Mammary epithelial cell (primary cell): Measurements from ENCODE around the gene FER.

ENCODE experiments used
- EZH2 ChIP-seq: IDR thresholded peaks from 2 replicates; pipeline ENCODE4 v1.6.1; 2012; ENCODE audit warnings: low read length, inconsistent platforms, borderline replicate concordance
- TF ChIP-seq, protein P1 (sequence below), 2 donors: IDR thresholded peaks in 1 of 2; conservative IDR thresholded peaks in 1 of 2; 2 replicates each; pipeline ENCODE4 v1.5.1; 2011 to 2012; ENCODE audit warnings: inconsistent platforms in 2 of 2, low read length in 2 of 2, mild to moderate bottlenecking in 2 of 2, control low read depth in 1 of 2, low read depth in 1 of 2; ENCODE audit not compliant: insufficient read depth in 1 of 2; ENCODE audit errors: extremely low read depth in 1 of 2

DNA sequence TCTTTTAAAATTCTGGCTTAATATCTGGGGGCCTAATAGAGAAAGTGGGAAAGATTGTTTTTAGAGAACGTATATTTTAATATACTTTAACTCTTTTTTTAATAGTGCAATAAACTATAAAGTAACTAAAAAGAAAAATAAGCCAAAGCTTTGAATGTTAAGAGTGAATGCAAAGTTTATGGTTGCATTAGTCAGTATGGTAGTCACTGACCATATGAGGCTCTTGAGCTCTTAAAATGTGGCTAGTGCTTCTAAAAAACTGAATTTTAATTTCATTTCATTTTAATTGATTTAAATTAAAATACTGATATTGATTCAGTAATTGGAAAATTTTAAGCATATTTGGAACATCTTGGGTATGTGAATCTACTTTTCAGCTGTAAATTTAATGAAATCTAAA is 351.4 kb downstream of the FER start:
- TF ChIP-seq, protein P1, sequence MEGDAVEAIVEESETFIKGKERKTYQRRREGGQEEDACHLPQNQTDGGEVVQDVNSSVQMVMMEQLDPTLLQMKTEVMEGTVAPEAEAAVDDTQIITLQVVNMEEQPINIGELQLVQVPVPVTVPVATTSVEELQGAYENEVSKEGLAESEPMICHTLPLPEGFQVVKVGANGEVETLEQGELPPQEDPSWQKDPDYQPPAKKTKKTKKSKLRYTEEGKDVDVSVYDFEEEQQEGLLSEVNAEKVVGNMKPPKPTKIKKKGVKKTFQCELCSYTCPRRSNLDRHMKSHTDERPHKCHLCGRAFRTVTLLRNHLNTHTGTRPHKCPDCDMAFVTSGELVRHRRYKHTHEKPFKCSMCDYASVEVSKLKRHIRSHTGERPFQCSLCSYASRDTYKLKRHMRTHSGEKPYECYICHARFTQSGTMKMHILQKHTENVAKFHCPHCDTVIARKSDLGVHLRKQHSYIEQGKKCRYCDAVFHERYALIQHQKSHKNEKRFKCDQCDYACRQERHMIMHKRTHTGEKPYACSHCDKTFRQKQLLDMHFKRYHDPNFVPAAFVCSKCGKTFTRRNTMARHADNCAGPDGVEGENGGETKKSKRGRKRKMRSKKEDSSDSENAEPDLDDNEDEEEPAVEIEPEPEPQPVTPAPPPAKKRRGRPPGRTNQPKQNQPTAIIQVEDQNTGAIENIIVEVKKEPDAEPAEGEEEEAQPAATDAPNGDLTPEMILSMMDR (conservative IDR thresholded peaks at IDR 0.05 in 1 of 2, IDR thresholded peaks at IDR 0.05 in 1 of 2; ENCODE audit: extremely low read depth in 1 of 2, insufficient read depth in 1 of 2, low read depth in 1 of 2, low read length in 2 of 2): no peak
- TF ChIP-seq EZH2: no peak
